GM18505 (cell line): ENCODE data around the gene TP53AIP1.
"Not testable (repeated sequence)": the region's sequence is repeated elsewhere in the genome, so short reads cannot be mapped to it uniquely, and the experiment has no call there.

Source experiments
- ATAC-seq: cut with Tn5 transposase; IDR thresholded peaks from one replicate; pipeline ENCODE4 v1.9.1; 2021; ENCODE audit not compliant: unreplicated experiment
- POLR2A ChIP-seq: IDR thresholded peaks from 4 replicates; pipeline ENCODE4 v1.6.1; 2011; ENCODE audit warnings: borderline replicate concordance; ENCODE audit not compliant: insufficient read depth, insufficient read length; ENCODE audit errors: extremely low read depth

Gene TP53AIP1

GRCh38 chr11:128926437-128927107 lies 16.1 kb downstream of the TP53AIP1 start:
- no peak for ATAC-seq
- TF ChIP-seq POLR2A, result no peak

- ATAC-seq, result no peak
- no peak for TF ChIP-seq POLR2A
These were observed 16.7 kb downstream of the TP53AIP1 start for GRCh38 chr11:128926000-128926399.

GRCh38 chr11:128925250-128925600 lies 17.4 kb downstream of the TP53AIP1 start:
- TF ChIP-seq POLR2A, result no peak
- ATAC-seq, result no peak

- no peak for ATAC-seq
- no peak for TF ChIP-seq POLR2A
These were observed 18.0 kb downstream of the TP53AIP1 start for GRCh38 chr11:128924510-128925249.

GRCh38 chr11:128924104-128924503 lies 18.6 kb downstream of the TP53AIP1 start:
- ATAC-seq, result no peak
- TF ChIP-seq POLR2A, result no peak

DNA sequence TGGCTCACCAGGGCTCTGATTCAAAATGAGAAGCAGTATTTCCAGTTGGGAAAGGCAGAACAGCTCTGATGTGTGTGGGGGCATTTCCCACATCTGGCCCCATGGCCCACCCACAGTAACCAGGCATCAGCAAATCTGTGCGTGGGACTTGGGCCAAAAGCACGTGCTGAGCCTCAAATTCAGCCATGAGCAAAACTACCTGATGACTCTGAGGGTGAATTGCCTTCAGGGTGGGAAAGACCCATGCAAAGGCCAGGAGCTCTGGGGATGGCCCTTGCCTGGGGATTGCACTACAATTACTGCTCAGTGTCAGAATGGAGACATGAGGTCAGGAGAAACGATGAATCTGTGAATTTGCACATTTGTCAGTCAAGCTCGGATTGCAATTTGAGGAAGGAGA lies 20.9 kb downstream of the TP53AIP1 start:
- TF ChIP-seq POLR2A, result no peak
- no peak for ATAC-seq

DNA sequence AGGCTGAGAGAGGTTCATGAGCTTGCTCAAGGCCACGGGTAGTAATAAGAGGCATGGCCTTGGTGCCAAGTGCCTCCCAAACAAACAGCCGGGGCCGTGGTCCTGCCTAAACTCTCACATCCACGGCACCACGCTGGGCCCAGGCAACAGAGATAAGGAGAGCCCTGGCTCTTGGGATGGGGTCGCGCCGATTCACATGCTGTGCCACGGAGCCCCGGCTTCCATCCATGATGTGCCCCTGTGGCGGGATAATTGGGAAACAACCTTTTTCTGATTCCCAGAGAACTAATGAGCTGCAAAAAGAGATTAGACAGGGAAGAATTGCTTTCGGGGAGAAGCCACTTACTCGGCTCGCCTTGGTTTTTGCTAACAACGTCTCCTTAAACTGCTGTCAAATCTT lies 22.0 kb downstream of the TP53AIP1 start:
- ATAC-seq, result no peak
- TF ChIP-seq POLR2A, result no peak

DNA sequence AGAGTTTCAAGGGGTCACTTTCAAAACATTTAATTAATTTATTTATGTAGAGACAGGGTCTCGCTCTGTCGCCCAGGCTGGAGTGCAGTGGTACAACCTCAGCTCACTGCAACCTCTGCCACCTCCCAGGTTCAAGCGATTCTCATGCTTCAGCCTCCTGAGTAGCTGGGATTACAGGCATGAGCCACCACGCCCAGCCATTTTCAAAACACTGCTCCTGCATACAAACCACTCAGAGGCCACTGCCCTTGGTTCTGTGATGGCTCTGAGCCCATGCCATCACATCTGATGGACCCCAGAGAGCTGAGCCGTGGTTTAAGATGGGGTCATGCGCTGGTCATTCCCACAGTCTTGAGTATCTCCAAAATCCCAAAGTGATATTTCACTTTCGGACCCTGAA lies 23.0 kb downstream of the TP53AIP1 start:
- not testable (repeated sequence) for ATAC-seq

GRCh38 chr11:128919216-128919615 lies 23.5 kb downstream of the TP53AIP1 start:
- no peak for TF ChIP-seq POLR2A
- ATAC-seq, result no peak

GRCh38 chr11:128917144-128917724 lies 25.4 kb downstream of the TP53AIP1 start:
- no peak for ATAC-seq
- no peak for TF ChIP-seq POLR2A

DNA sequence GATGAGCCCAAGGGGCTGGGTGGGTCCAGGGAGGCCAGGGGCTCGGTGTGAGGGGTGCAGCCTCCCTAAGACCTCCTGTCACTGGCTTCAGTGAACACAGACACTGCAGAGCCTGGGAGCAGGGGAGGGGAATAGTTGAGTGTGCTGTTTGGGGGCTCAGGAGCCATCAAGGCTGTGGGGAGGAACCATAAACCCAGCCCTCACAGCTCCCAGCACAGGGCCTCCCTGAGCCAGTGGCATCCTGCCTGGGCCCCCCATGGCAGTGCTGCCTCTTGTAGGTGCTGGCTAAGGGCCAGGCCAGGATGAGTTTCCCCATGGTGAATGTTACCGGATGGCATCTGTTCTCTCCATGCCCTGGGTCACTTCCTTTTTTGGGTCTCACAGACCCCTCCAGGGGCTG lies 26.0 kb downstream of the TP53AIP1 start:
- no peak for ATAC-seq
- TF ChIP-seq POLR2A, result no peak

GRCh38 chr11:128916037-128916572 lies 26.6 kb downstream of the TP53AIP1 start:
- no peak for ATAC-seq
- TF ChIP-seq POLR2A, result no peak

DNA sequence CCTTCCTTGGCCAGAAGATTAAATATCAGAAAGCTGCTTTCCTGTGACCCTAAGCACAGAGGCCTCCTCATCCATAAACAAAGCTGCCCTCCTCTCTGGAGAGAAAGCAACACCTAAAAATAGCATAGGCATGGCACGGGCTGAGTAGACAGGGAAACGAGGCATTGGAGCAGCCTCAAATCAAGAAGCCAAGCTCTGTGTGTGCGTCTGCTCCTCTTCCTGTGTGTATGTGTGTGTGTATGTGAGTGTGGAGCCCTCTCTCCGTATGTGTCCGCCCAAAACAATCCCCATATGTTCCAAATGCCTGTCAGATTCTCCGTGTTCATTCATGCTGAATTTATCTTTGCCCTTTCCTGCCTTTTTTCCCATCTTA lies 27.5 kb downstream of the TP53AIP1 start:
- ATAC-seq, result no peak
- TF ChIP-seq POLR2A, result no peak

GRCh38 chr11:128914216-128915148 lies 28.2 kb downstream of the TP53AIP1 start:
- no peak for TF ChIP-seq POLR2A
- no peak for ATAC-seq

DNA sequence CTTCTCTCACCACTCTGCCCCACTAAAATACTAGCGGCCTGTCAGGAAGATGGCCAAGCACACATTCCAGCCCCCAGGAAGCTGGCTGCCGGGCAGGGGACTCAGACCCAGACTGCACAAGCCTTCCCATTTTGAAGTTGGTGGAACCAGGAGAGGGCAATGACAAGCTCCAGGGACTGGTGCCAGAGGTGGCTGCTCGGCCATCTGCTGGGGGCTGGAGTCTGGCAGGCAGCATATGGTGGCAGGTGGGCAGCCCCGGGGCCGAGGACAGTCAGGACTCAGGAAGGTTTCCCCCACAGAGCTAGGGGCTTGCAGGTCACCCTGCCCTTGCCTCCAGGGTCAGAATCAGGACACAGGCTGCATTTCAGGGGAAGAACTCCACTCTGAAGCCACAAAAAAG lies 28.9 kb downstream of the TP53AIP1 start:
- TF ChIP-seq POLR2A, result no peak
- no peak for ATAC-seq
